Nephron (organoid): ENCODE results near the gene NPAS1.
"Not testable (repeated sequence)": the region's sequence is repeated elsewhere in the genome, so short reads cannot be mapped to it uniquely, and the experiment has no call there.

Source experiments
- H3K27ac Mint-ChIP-seq, 3 experiments: 2 replicates each; pipeline ENCODE4 v1.8.0; 2020; ENCODE audit warnings: mixed read lengths in 3 of 3, mild to moderate bottlenecking in 2 of 3, moderate library complexity in 1 of 3
- H3K27me3 Mint-ChIP-seq: 2 replicates; pipeline ENCODE4 v1.8.0; 2021; ENCODE audit warnings: low read depth, mild to moderate bottlenecking, moderate library complexity, mixed read lengths
- H3K36me3 Mint-ChIP-seq: 2 replicates; pipeline ENCODE4 v1.8.0; 2020; ENCODE audit warnings: low read depth, mixed read lengths
- H3K4me1 Mint-ChIP-seq: 2 replicates; pipeline ENCODE4 v1.8.0; 2020; ENCODE audit warnings: mixed read lengths
- H3K4me3 Mint-ChIP-seq, 3 experiments: 2 replicates each; pipeline ENCODE4 v1.8.0; 2020; ENCODE audit warnings: mild to moderate bottlenecking in 3 of 3, mixed read lengths in 3 of 3, moderate library complexity in 2 of 3
- H3K9me3 Mint-ChIP-seq: 2 replicates; pipeline ENCODE4 v1.8.0; 2020; ENCODE audit warnings: mixed read lengths
- CTCF ChIP-seq, 3 experiments: fragments of 200-600 bp; sonication (generic); IDR thresholded peaks; one replicate each; pipeline ENCODE4 v1.5.0; 2021; ENCODE audit warnings: antibody characterized with exemption in 3 of 3; ENCODE audit not compliant: unreplicated experiment in 3 of 3

Gene NPAS1

GRCh38 chr19:47074621-47075020 lies 55.0 kb downstream of the NPAS1 start:
- TF ChIP-seq CTCF (IDR thresholded peaks at IDR 0.05; ENCODE audit: unreplicated experiment in 3 of 3) = no peak
- Mint-ChIP-seq H3K4me3 (no peak overlapping the region), H3K4me1 (no peaks in the 10 kb centered on the region), H3K27me3 (no peaks in the 10 kb centered on the region), H3K27ac (no peak overlapping the region), H3K9me3 (no peaks in the 10 kb centered on the region), H3K36me3 (peaks cover 47% of the 10 kb centered on the region)

GRCh38 chr19:47075179-47075810 lies 55.7 kb downstream of the NPAS1 start:
- H3K9me3 Mint-ChIP-seq = no peaks in the 10 kb centered on the region
- peak overlapping the region in 1 of 3 experiments; percentile 49 for H3K27ac Mint-ChIP-seq
- no peaks in the 10 kb centered on the region for H3K27me3 Mint-ChIP-seq
- H3K36me3 Mint-ChIP-seq = peaks cover 45% of the 10 kb centered on the region
- no peaks in the 10 kb centered on the region for H3K4me1 Mint-ChIP-seq
- no peak overlapping the region for H3K4me3 Mint-ChIP-seq
- TF ChIP-seq CTCF (IDR thresholded peaks at IDR 0.05; ENCODE audit: unreplicated experiment in 3 of 3) = no peak

GRCh38 chr19:47075941-47076340 lies 56.3 kb downstream of the NPAS1 start:
- H3K36me3 Mint-ChIP-seq = peaks cover 43% of the 10 kb centered on the region
- no peak overlapping the region for H3K27ac Mint-ChIP-seq
- no peak overlapping the region for H3K4me3 Mint-ChIP-seq
- no peaks in the 10 kb centered on the region for H3K27me3 Mint-ChIP-seq
- no peaks in the 10 kb centered on the region for H3K4me1 Mint-ChIP-seq
- no peaks in the 10 kb centered on the region for H3K9me3 Mint-ChIP-seq
- no peak for TF ChIP-seq CTCF (IDR thresholded peaks at IDR 0.05; ENCODE audit: unreplicated experiment in 3 of 3)

- peaks cover 53% of the 10 kb centered on the region for H3K36me3 Mint-ChIP-seq
- not testable (repeated sequence) for H3K9me3 Mint-ChIP-seq, H3K4me1 Mint-ChIP-seq, H3K27me3 Mint-ChIP-seq, H3K27ac Mint-ChIP-seq, H3K4me3 Mint-ChIP-seq
Measured at GRCh38 chr19:47078351-47078750, 58.7 kb downstream of the NPAS1 start.

GRCh38 chr19:47081095-47081494 lies 61.5 kb downstream of the NPAS1 start:
- Mint-ChIP-seq H3K9me3 (no peaks in the 10 kb centered on the region), H3K36me3 (peaks cover 59% of the 10 kb centered on the region), H3K4me1 (no peaks in the 10 kb centered on the region), H3K27ac (no peak overlapping the region), H3K4me3 (no peak overlapping the region), H3K27me3 (no peaks in the 10 kb centered on the region)
- TF ChIP-seq CTCF (IDR thresholded peaks at IDR 0.05; ENCODE audit: unreplicated experiment in 3 of 3) = no peak

- Mint-ChIP-seq H3K27me3 (no peaks in the 10 kb centered on the region), H3K9me3 (no peaks in the 10 kb centered on the region), H3K4me3 (no peak overlapping the region), H3K4me1 (no peaks in the 10 kb centered on the region), H3K27ac (no peak overlapping the region), H3K36me3 (peaks cover 66% of the 10 kb centered on the region)
- no peak for TF ChIP-seq CTCF (IDR thresholded peaks at IDR 0.05; ENCODE audit: unreplicated experiment in 3 of 3)
Measured at GRCh38 chr19:47082493-47082892, 62.9 kb downstream of the NPAS1 start.
